Esophagus muscularis mucosa (tissue), 4 donors: ENCODE data around the gene IL2RA. TPM values are rescaled to one million over a fixed set of nuclear protein-coding genes. Genes with fewer than 3 reads are reported as not detected.
"Not testable (repeated sequence)": the region's sequence is repeated elsewhere in the genome, so short reads cannot be mapped to it uniquely, and the experiment has no call there.

Experiments
- DNase-seq: peaks from one replicate; pipeline ENCODE4 v3.0.0-alpha.2; 2017; ENCODE audit errors: extremely low spot score
- H3K27ac ChIP-seq, 4 donors: fragments of 200-600 bp; sonication (generic); replicated peaks in 1 of 4; 1 replicate in 3 of 4; 2 replicates in 1 of 4; pipeline ENCODE4 v1.5.1; 2016 to 2019; ENCODE audit warnings: mild to moderate bottlenecking in 1 of 4
- H3K27me3 ChIP-seq, 4 donors: fragments of 200-600 bp; sonication (generic); one replicate each; pipeline versions ENCODE4 v1.5.1 to v1.6.0; 2016 to 2019
- H3K36me3 ChIP-seq, 4 donors: fragments of 200-600 bp; sonication (generic); one replicate each; pipeline ENCODE4 v1.5.1; 2016 to 2019
- H3K4me1 ChIP-seq, 4 donors: fragments of 200-600 bp; sonication (generic); one replicate each; pipeline ENCODE4 v1.5.1; 2016 to 2019
- H3K4me3 ChIP-seq, 4 donors: fragments of 200-600 bp; sonication (generic); 1 replicate in 2 of 4; 2 replicates in 2 of 4; pipeline ENCODE4 v1.5.1; 2016 to 2019; ENCODE audit warnings: mild to moderate bottlenecking in 4 of 4, moderate library complexity in 1 of 4
- H3K9me3 ChIP-seq, 4 donors: fragments of 200-600 bp; sonication (generic); 1 replicate in 3 of 4; 2 replicates in 1 of 4; pipeline ENCODE4 v1.5.1; 2016 to 2019
- EP300 ChIP-seq: sonication (generic); formaldehyde crosslinking; IDR thresholded peaks from one replicate; pipeline ENCODE4 v1.6.1; 2017; ENCODE audit warnings: antibody characterized with exemption
- POLR2A ChIP-seq: fragments of 450-650 bp; IDR thresholded peaks from one replicate; pipeline ENCODE4 v1.6.1; 2017; ENCODE audit warnings: antibody characterized with exemption, moderate library complexity, mild to moderate bottlenecking, low read depth
- POLR2AphosphoS5 ChIP-seq, 2 donors: sonication (generic); formaldehyde crosslinking; IDR thresholded peaks; one replicate each; pipeline ENCODE4 v1.6.1; 2017; ENCODE audit warnings: antibody characterized with exemption in 2 of 2
- WGBS: methylation state at CpG from one replicate; pipeline ENCODE4 v1.1.5; 2018; 5-methylcytosine and 5-hydroxymethylcytosine counted together
- intact Hi-C: fragments of 100-400 bp; cut with DNase I; formaldehyde crosslinking; loops from one replicate; pipeline ENCODE4 v1.15.1; 2023
- total RNA-seq, 4 donors: library from RNA; depleted of rRNA; stranded (reverse); fragments of >200 nt; gene quantifications; one replicate each; pipeline versions ENCODE4 v1.1.0 to v1.2.1, GENCODE V29; 2016
- TF ChIP-seq, protein P1 (sequence below), 3 experiments: fragments of 200-600 bp in 2 of 3; fragments of 450-650 bp in 1 of 3; sonication (generic) in 2 of 3; IDR thresholded peaks; one replicate each; pipeline ENCODE4 v1.5.1; 2017 to 2019; ENCODE audit warnings: antibody characterized with exemption in 3 of 3, mild to moderate bottlenecking in 2 of 3, moderate library complexity in 1 of 3

Gene IL2RA
- total RNA-seq, 4 donors from 2014 or later = 0.39 to 17.4 (median 1.1) TPM

DNA sequence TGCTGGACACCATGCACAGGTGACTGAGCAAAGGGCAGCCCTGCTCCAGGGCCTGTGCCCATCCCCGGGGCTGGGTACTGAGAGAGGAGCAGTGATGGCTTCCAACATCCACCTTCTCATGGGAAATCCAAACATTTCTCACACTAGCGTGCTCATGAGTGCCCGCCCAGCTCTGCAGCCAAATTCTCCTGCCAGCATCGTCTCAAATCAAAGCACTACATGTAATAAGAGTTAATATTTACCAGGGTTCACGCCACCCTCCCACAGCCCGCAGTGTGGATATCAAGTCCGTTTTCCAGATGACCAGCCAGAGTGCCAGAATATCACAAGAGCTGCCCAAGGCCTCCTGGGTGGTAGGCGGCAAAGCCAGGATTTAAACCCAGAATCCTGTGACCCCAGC lies 96.9 kb downstream of the IL2RA start:
- Histone ChIP-seq H3K4me3 (no peak overlapping the region), H3K4me1 (peaks cover 0 to 2% (median 0%) of the 10 kb centered on the region in 4 donors), H3K27me3 (no peaks in the 10 kb centered on the region), H3K9me3 (no peaks in the 10 kb centered on the region), H3K27ac (no peak overlapping the region), H3K36me3 (peaks cover 0 to 58% (median 16%) of the 10 kb centered on the region in 4 donors)
- TF ChIP-seq EP300 (no peak), POLR2A (no peak), POLR2AphosphoS5 (IDR thresholded peaks at IDR 0.05) (no peak)
- TF ChIP-seq, protein P1, sequence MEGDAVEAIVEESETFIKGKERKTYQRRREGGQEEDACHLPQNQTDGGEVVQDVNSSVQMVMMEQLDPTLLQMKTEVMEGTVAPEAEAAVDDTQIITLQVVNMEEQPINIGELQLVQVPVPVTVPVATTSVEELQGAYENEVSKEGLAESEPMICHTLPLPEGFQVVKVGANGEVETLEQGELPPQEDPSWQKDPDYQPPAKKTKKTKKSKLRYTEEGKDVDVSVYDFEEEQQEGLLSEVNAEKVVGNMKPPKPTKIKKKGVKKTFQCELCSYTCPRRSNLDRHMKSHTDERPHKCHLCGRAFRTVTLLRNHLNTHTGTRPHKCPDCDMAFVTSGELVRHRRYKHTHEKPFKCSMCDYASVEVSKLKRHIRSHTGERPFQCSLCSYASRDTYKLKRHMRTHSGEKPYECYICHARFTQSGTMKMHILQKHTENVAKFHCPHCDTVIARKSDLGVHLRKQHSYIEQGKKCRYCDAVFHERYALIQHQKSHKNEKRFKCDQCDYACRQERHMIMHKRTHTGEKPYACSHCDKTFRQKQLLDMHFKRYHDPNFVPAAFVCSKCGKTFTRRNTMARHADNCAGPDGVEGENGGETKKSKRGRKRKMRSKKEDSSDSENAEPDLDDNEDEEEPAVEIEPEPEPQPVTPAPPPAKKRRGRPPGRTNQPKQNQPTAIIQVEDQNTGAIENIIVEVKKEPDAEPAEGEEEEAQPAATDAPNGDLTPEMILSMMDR (IDR thresholded peaks at IDR 0.05) = no peak
- no peak for DNase-seq
- 92% methylated on average over 8 of the region's 8 CpGs for WGBS
- intact Hi-C loops = no loop called here

- H3K4me3 ChIP-seq = no peak overlapping the region
- H3K27ac ChIP-seq = no peak overlapping the region
- no peak for DNase-seq
- H3K27me3 ChIP-seq = no peaks in the 10 kb centered on the region
- H3K4me1 ChIP-seq = no peaks in the 10 kb centered on the region
- TF ChIP-seq POLR2AphosphoS5 (IDR thresholded peaks at IDR 0.05) (no peak), POLR2A (no peak), EP300 (no peak)
- TF ChIP-seq, protein P1 (IDR thresholded peaks at IDR 0.05) = no peak
- 97% methylated on average over 7 of the region's 13 CpGs for WGBS
- no peaks in the 10 kb centered on the region for H3K9me3 ChIP-seq
- H3K36me3 ChIP-seq = peaks cover 0 to 63% (median 19%) of the 10 kb centered on the region in 4 donors
- intact Hi-C loops = no loop called here
These were observed 97.4 kb downstream of the IL2RA start for GRCh38 chr10:5964736-5965135.

DNA sequence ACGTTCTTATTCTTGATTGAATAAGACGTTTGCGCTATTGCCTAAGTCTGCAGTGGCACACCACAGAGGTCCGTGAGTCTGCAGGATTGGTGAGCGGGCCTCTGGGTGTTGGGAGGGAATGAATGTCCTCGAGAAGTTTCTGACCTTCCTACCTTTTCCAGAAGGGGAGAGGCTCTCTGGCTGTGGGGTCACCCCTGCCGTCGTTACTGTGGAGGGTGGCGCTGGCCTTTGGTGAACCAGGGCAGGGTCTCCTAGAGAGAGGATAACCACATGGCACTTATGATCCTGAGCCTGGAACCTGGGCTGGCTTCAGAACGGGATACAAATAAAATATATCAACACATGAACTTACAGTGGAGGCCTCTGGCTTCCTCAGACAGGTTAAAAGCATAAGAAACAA lies 98.6 kb downstream of the IL2RA start:
- Histone ChIP-seq H3K4me3 (no peak overlapping the region), H3K27me3 (no peaks in the 10 kb centered on the region), H3K27ac (no peak overlapping the region), H3K9me3 (no peaks in the 10 kb centered on the region), H3K4me1 (peaks cover 0 to 3% (median 0%) of the 10 kb centered on the region in 4 donors), H3K36me3 (peaks cover 0 to 71% (median 20%) of the 10 kb centered on the region in 4 donors)
- TF ChIP-seq POLR2AphosphoS5 (IDR thresholded peaks at IDR 0.05) (no peak), EP300 (no peak), POLR2A (no peak)
- TF ChIP-seq, protein P1 (IDR thresholded peaks at IDR 0.05) = no peak
- 92% methylated on average over 10 of the region's 10 CpGs for whole genome bisulfite sequencing
- intact Hi-C loops = no loop called here
- DNase-seq = no peak

DNA sequence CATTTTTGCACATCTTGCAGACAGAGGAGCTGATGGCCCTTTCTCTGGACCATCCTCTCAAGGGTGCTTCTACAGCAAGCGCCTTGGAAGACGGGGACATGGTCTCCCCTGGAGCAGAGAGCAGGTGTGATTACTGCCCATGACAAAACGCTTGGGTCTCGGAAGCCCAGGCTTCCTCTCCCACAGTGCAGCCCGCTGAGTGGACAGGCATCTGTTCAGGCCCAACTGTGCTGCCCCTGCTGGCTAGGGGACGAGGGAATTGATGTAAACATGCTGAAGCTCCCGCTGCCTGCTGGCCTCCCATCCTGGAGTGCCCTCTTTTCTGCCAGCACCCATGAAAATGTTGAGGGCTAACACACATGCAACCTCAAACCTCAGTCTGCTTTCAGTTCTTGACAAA lies 99.1 kb downstream of the IL2RA start:
- Histone ChIP-seq H3K27me3 (no peaks in the 10 kb centered on the region), H3K4me3 (no peak overlapping the region), H3K36me3 (peaks cover 0 to 74% (median 20%) of the 10 kb centered on the region in 4 donors), H3K9me3 (no peaks in the 10 kb centered on the region), H3K4me1 (peaks cover 0 to 8% (median 2%) of the 10 kb centered on the region in 4 donors), H3K27ac (no peak overlapping the region)
- no peak for DNase-seq
- TF ChIP-seq POLR2AphosphoS5 (IDR thresholded peaks at IDR 0.05) = no peak
- no peak for TF ChIP-seq EP300
- TF ChIP-seq, protein P1 (IDR thresholded peaks at IDR 0.05) = no peak
- WGBS = 94% methylated on average over 3 of the region's 7 CpGs
- intact Hi-C loops = no loop called here

GRCh38 chr10:5962358-5962940 lies 99.7 kb downstream of the IL2RA start:
- Histone ChIP-seq H3K4me1 (peaks cover 0 to 11% (median 4%) of the 10 kb centered on the region in 4 donors), H3K36me3 (peaks cover 0 to 77% (median 20%) of the 10 kb centered on the region in 4 donors)
- DNase-seq, H3K27ac ChIP-seq, H3K4me3 ChIP-seq, H3K9me3 ChIP-seq, H3K27me3 ChIP-seq, intact Hi-C loops: not testable (repeated sequence)
- WGBS = 95% methylated on average over 10 of the region's 10 CpGs
